SH-SY5Y (cell line): Measurements from ENCODE around the gene SELENOO.

ENCODE experiments used
- GATA2 ChIP-seq: IDR thresholded peaks from 2 replicates; pipeline ENCODE4 v1.6.1; 2011; ENCODE audit warnings: mild to moderate bottlenecking, low read depth, low read length
- GATA3 ChIP-seq: IDR thresholded peaks from 2 replicates; pipeline ENCODE4 v1.6.1; 2011; ENCODE audit warnings: low read depth, mild to moderate bottlenecking, low read length, moderate library complexity

DNA sequence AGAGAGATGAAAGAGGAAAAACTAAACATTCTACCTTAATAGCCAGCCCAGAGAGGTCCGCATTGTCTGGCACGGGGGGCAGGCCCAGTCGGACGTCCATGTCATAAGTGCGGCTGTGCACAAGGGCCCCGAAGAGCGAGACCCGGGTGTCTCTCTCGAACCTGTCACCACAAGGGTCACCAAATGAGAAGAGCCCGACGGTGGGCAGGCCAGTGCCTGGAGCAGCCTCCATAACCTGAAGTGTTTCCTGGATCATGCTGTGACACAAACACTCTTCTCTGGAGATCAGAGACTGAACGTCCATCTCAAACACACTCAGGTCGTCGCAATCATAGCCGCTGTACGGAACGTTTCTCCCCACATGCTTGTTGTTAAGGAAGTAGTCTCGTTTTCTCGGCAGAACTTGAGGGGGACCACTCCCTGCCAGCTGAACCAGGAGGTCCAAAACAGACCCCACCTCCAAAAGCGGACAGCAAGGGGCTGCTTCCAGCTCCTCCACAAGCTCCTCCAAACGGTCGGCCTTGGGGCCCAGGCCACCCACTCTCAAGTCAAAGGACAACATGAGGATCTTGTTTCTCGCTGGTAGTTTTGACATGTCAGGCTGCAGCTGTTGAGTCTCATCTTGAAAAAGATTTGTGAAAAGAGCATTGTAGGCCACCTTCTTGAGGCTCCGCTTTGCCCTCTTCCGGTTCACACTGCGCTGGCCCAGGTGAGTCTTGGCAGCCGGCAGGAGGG is 43.0 kb downstream of the SELENOO start:
- TF ChIP-seq GATA3: no peak
- no peak for TF ChIP-seq GATA2
